Endothelial cell (in vitro differentiated cells): Measurements from ENCODE around the gene ZNF316. TPM values are rescaled to one million over a fixed set of nuclear protein-coding genes. Genes with fewer than 3 reads are reported as not detected.
A peak's percentile ranks its signal among the peaks of the same experiment; 100 is the strongest.

Experiments used
- DNase-seq: peaks from one replicate; pipeline ENCODE4 v3.0.0; 2021; ENCODE audit warnings: low spot score
- H3K27ac Mint-ChIP-seq: one replicate; pipeline ENCODE4 v1.8.0; 2021; ENCODE audit warnings: mixed read lengths, inconsistent platforms; ENCODE audit not compliant: unreplicated experiment
- H3K27me3 Mint-ChIP-seq: one replicate; pipeline ENCODE4 v1.8.0; 2021; ENCODE audit warnings: mild to moderate bottlenecking, moderate library complexity, mixed read lengths, inconsistent platforms; ENCODE audit not compliant: unreplicated experiment
- H3K36me3 Mint-ChIP-seq: one replicate; pipeline ENCODE4 v1.8.0; 2021; ENCODE audit warnings: mild to moderate bottlenecking, low read depth, mixed read lengths, inconsistent platforms; ENCODE audit not compliant: unreplicated experiment
- H3K4me1 Mint-ChIP-seq: one replicate; pipeline ENCODE4 v1.8.0; 2021; ENCODE audit warnings: mild to moderate bottlenecking, mixed read lengths, inconsistent platforms; ENCODE audit not compliant: unreplicated experiment
- H3K4me3 Mint-ChIP-seq: one replicate; pipeline ENCODE4 v1.8.0; 2021; ENCODE audit warnings: mild to moderate bottlenecking, mixed read lengths, inconsistent platforms; ENCODE audit not compliant: unreplicated experiment
- H3K9me3 Mint-ChIP-seq: one replicate; pipeline ENCODE4 v1.8.0; 2021; ENCODE audit warnings: mixed read lengths, inconsistent platforms; ENCODE audit not compliant: unreplicated experiment
- total RNA-seq: library from RNA; stranded (reverse); fragmentation: NEBNext Ultra II Directional; extraction: Animal tissue kit (Norgen Biotek cat#: 25700); gene quantifications from one replicate; pipeline ENCODE4 v1.2.1, GENCODE V29; 2021; ENCODE audit not compliant: unreplicated experiment
- TF ChIP-seq, protein P1 (sequence below): fragments of 200-600 bp; sonication (generic); IDR thresholded peaks from one replicate; pipeline ENCODE4 v1.5.0; 2021; ENCODE audit warnings: antibody characterized with exemption; ENCODE audit not compliant: unreplicated experiment

The ZNF316 gene
- total RNA-seq, 1 donor from 2014 or later: 42.2 TPM

DNA sequence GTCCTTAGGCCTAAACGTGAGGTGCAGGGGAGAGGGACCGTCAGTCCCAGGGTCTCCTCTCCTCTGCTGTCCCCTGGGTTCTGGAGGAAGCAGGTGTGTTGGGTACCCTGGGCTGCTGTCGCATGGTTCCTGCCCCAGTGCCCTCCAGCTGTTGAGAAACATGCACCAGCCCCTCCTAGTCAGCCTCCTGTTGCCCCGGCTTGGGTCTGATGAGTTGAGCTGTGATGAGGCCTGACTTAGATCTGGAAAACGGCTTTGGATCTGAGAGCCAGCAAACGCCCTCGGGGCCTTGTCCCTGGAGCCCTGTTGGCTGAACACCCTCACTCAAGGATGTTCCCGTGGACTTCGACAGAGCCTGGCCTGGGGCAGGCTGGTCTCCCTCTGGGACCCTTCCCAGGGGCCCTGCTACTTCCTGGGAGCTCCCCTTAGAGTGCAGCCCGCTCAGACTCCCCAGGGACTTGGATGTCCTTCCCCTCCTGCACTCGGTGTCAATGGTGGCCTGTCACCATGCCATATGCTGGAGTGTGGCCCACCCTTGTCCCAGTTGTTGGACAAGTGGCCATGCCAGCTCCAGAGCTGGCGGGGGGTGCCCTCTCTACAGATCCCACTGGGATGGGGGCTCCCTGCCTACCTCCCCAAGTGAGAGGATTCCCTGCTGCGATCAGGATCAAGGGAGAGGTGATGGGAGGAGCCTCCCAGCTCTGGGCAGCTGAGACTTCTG is 12.3 kb downstream of the ZNF316 start:
- Mint-ChIP-seq H3K27me3 (peaks cover 11% of the 10 kb centered on the region), H3K9me3 (no peaks in the 10 kb centered on the region), H3K4me3 (no peak overlapping the region), H3K4me1 (no peaks in the 10 kb centered on the region), H3K36me3 (peaks cover 17% of the 10 kb centered on the region), H3K27ac (no peak overlapping the region)
- DNase-seq: no peak
- TF ChIP-seq, protein P1, sequence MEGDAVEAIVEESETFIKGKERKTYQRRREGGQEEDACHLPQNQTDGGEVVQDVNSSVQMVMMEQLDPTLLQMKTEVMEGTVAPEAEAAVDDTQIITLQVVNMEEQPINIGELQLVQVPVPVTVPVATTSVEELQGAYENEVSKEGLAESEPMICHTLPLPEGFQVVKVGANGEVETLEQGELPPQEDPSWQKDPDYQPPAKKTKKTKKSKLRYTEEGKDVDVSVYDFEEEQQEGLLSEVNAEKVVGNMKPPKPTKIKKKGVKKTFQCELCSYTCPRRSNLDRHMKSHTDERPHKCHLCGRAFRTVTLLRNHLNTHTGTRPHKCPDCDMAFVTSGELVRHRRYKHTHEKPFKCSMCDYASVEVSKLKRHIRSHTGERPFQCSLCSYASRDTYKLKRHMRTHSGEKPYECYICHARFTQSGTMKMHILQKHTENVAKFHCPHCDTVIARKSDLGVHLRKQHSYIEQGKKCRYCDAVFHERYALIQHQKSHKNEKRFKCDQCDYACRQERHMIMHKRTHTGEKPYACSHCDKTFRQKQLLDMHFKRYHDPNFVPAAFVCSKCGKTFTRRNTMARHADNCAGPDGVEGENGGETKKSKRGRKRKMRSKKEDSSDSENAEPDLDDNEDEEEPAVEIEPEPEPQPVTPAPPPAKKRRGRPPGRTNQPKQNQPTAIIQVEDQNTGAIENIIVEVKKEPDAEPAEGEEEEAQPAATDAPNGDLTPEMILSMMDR: no peak

DNA sequence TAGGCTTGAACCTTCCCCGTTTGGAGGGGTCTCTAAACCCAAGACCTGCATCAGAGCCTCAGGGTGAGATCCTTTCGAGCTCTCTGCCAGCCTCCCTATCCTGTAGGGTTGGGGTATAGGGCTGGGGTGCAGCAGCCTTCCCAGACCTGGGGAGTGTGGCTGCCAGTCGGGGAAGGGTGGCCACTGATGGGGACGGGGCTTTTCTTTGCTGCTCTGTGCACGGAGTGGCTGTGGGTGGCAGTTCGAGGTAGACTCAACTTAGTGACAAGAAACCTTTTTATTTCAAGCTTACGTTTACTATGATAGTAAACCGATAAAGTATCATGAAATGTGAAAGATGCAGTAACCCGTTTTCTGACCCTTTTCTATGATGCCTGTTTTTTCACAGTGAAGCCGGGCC is 13.0 kb downstream of the ZNF316 start:
- Mint-ChIP-seq H3K4me3 (peak overlapping the region; percentile 47), H3K9me3 (no peaks in the 10 kb centered on the region), H3K27me3 (peaks cover 10% of the 10 kb centered on the region), H3K27ac (no peak overlapping the region), H3K4me1 (no peaks in the 10 kb centered on the region), H3K36me3 (peaks cover 22% of the 10 kb centered on the region)
- no peak for DNase-seq
- TF ChIP-seq, protein P1: no peak

DNA sequence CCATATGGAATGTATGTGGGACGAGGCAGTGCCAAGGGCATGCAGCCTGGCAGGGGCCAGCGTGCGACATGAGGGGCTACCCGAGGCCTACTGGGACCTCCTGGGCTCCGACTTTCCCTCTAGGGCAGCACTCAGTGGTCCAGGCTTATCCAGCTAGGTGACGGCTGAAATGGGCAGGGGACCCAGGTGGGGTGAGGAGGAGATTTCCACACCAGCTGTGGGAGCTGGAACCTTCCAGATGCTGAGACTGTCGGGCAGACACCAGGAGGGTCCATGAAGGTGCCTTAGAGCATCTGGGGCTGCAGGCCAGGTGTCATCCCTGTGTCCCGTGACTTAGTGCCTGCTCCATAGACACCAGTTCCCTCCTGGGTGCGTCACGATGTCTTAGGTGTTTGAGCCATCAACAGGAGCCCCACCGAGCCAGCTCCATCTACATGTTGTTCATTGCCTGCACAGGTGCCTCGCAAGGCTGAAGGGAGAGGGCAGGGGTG is 13.4 kb downstream of the ZNF316 start:
- Mint-ChIP-seq H3K27ac (no peak overlapping the region), H3K36me3 (peaks cover 26% of the 10 kb centered on the region), H3K4me1 (no peaks in the 10 kb centered on the region), H3K9me3 (no peaks in the 10 kb centered on the region), H3K27me3 (peaks cover 6% of the 10 kb centered on the region), H3K4me3 (peak overlapping the region; percentile 47)
- no peak for DNase-seq
- TF ChIP-seq, protein P1: no peak

DNA sequence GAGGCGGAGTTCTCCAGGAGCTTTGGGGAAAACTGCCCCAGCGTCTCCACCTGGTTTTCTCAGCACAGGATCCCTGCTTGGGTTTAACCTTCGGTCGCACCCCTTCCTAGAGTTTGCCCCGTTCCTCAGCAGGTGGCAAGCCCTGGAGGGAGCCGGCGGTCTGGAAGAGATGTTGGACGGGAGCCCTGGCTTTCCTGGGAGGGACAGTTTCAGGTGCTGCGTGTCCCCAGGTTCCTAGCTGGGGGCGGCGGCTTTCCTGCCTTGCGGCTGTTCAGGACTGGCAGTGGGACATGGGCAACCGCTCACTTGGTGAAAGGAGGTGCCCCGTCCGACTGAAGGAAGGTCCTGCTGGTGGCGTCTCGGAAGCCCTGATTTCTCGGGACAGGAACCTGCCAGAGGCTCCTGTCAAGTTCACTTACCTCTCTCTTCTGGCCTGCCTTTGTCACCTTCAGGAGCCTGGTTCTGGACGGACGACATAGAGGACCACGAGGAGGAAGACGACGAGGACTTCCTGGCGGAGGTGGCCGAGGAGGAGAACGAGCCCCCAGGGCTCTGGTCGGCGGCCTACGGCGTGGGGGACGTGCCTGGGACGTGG is 14.8 kb downstream of the ZNF316 start:
- H3K9me3 Mint-ChIP-seq: no peaks in the 10 kb centered on the region
- H3K4me3 Mint-ChIP-seq: no peak overlapping the region
- no peaks in the 10 kb centered on the region for H3K4me1 Mint-ChIP-seq
- no peak for DNase-seq
- TF ChIP-seq, protein P1: no peak
- peaks cover 5% of the 10 kb centered on the region for H3K27me3 Mint-ChIP-seq
- H3K27ac Mint-ChIP-seq: no peak overlapping the region
- H3K36me3 Mint-ChIP-seq: peaks cover 26% of the 10 kb centered on the region

DNA sequence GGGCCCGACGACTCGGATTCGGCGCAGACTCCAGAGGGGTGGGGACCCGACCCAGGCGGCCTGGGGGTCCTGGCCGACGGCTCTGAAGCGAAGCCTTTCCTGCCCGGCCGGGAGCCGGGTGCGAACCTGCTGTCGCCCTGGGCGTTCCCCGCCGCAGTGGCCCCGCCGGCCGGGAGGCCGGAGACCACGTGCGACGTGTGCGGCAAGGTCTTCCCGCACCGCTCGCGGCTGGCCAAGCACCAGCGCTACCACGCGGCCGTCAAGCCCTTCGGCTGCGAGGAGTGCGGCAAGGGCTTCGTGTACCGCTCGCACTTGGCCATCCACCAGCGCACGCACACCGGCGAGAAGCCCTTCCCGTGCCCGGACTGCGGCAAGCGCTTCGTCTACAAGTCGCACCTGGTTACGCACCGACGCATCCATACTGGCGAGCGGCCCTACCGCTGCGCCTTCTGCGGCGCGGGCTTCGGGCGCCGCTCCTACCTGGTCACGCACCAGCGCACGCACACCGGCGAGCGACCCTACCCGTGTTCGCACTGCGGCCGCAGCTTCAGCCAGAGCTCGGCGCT is 15.4 kb downstream of the ZNF316 start:
- DNase-seq: no peak
- TF ChIP-seq, protein P1: no peak
- H3K9me3 Mint-ChIP-seq: no peaks in the 10 kb centered on the region
- no peak overlapping the region for H3K27ac Mint-ChIP-seq
- H3K27me3 Mint-ChIP-seq: peaks cover 6% of the 10 kb centered on the region
- peaks cover 26% of the 10 kb centered on the region for H3K36me3 Mint-ChIP-seq
- no peak overlapping the region for H3K4me3 Mint-ChIP-seq
- H3K4me1 Mint-ChIP-seq: no peaks in the 10 kb centered on the region
